Measurements from ENCODE around the gene ZNF618.
"Not testable (repeated sequence)": the region's sequence is repeated elsewhere in the genome, so short reads cannot be mapped to it uniquely, and the experiment has no call there.

Gene ZNF618

GRCh38 chr9:114082763-114083412 is 206.8 kb downstream of the ZNF618 start:
- DNase-seq (ENCODE audit: low read depth), result not testable (repeated sequence)

GRCh38 chr9:114083666-114084065 is 207.6 kb downstream of the ZNF618 start:
- no peak for DNase-seq (ENCODE audit: low read depth)

- DNase-seq (ENCODE audit: low read depth), result no peak
These were observed 208.4 kb downstream of the ZNF618 start for GRCh38 chr9:114084282-114085073.

GRCh38 chr9:114085387-114085789 is 209.3 kb downstream of the ZNF618 start:
- DNase-seq (ENCODE audit: low read depth), result no peak

GRCh38 chr9:114086009-114086408 is 209.9 kb downstream of the ZNF618 start:
- DNase-seq (ENCODE audit: low read depth), result no peak

- DNase-seq (ENCODE audit: low read depth), result no peak
These were observed 210.5 kb downstream of the ZNF618 start for GRCh38 chr9:114086607-114087006.

- DNase-seq (ENCODE audit: low read depth), result no peak
These were observed 211.6 kb downstream of the ZNF618 start for GRCh38 chr9:114087721-114088120.

GRCh38 chr9:114088571-114089170 is 212.6 kb downstream of the ZNF618 start:
- DNase-seq (ENCODE audit: low read depth), result no peak

- DNase-seq (ENCODE audit: low read depth), result no peak
These were observed 213.2 kb downstream of the ZNF618 start for GRCh38 chr9:114089206-114089840.

- DNase-seq (ENCODE audit: low read depth), result no peak
These were observed 214.7 kb downstream of the ZNF618 start for GRCh38 chr9:114090798-114091197.

- no peak for DNase-seq (ENCODE audit: low read depth)
These were observed 215.6 kb downstream of the ZNF618 start for GRCh38 chr9:114091711-114092110.

- no peak for DNase-seq (ENCODE audit: low read depth)
These were observed 216.2 kb downstream of the ZNF618 start for GRCh38 chr9:114092336-114092735.

GRCh38 chr9:114093031-114093471 is 216.9 kb downstream of the ZNF618 start:
- DNase-seq (ENCODE audit: low read depth), result no peak

- DNase-seq (ENCODE audit: low read depth), result no peak
These were observed 217.8 kb downstream of the ZNF618 start for GRCh38 chr9:114093761-114094505.

GRCh38 chr9:114094971-114095370 is 218.9 kb downstream of the ZNF618 start:
- DNase-seq (ENCODE audit: low read depth), result no peak

- DNase-seq (ENCODE audit: low read depth), result no peak
These were observed 220.0 kb downstream of the ZNF618 start for GRCh38 chr9:114096041-114096511.

- no peak for DNase-seq (ENCODE audit: low read depth)
These were observed 220.9 kb downstream of the ZNF618 start for GRCh38 chr9:114096866-114097612.

GRCh38 chr9:114097613-114098020 is 221.5 kb downstream of the ZNF618 start:
- no peak for DNase-seq (ENCODE audit: low read depth)

- no peak for DNase-seq (ENCODE audit: low read depth)
These were observed 222.2 kb downstream of the ZNF618 start for GRCh38 chr9:114098021-114098935.

Measured in activated gamma-delta T cell treated with anti-CD3 and anti-CD28 coated beads, Interleukin-2, amount 50 U/mL, for 16 hours (primary cell).